Measurements from ENCODE around the gene TCL1A.

DNA sequence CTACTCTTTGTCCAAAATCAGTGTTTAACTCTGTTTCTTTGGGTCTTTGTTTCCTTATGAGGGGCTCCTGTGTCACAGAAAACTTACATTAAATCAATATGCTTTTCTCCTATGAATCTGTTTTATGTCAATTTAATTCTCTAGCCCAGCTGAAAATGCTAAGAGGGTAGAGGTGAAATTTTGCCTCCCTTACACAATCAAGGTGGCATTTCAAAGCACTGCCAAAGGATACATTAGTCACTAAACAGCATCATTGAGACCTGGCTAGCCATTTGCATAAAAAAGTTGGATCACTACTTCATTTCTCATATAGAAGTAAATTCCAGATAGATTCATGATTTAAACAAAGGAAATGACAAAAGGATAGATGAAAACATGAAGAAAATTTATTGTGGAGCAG, 15.6 kb downstream of the TCL1A start:
- no peak for TF ChIP-seq FOXK2 (IDR thresholded peaks at IDR 0.05)
- no peak for TF ChIP-seq SP1 (IDR thresholded peaks at IDR 0.05)
- no peak for TF ChIP-seq HDGF (IDR thresholded peaks at IDR 0.05; ENCODE audit: borderline replicate concordance)
- no peak for TF ChIP-seq TARDBP (IDR thresholded peaks at IDR 0.05)
- no peak for TF ChIP-seq FOXA1 (IDR thresholded peaks at IDR 0.05)
- TF ChIP-seq SUZ12 (IDR thresholded peaks at IDR 0.05): no peak
- TF ChIP-seq ELF4 (IDR thresholded peaks at IDR 0.05): no peak
- TF ChIP-seq L3MBTL2 (conservative IDR thresholded peaks at IDR 0.05): no peak
- TF ChIP-seq BHLHE40 (IDR thresholded peaks at IDR 0.05; ENCODE audit: borderline replicate concordance): no peak

Data from HEK293T (cell line).